GM19351 (cell line): ENCODE results near the gene FCGBP.

Source experiments
- ATAC-seq: cut with Tn5 transposase; IDR thresholded peaks from one replicate; pipeline ENCODE4 v1.9.1; 2021; ENCODE audit warnings: mild to moderate bottlenecking, moderate library complexity; ENCODE audit not compliant: unreplicated experiment

Gene FCGBP

GRCh38 chr19:39949026-39949747, 14.8 kb upstream of the FCGBP start:
- no peak for ATAC-seq

GRCh38 chr19:39946532-39946931, 12.1 kb upstream of the FCGBP start:
- no peak for ATAC-seq

- ATAC-seq = no peak
These were observed 9.2 kb upstream of the FCGBP start for GRCh38 chr19:39943586-39943985.

- no peak for ATAC-seq
These were observed 7.9 kb upstream of the FCGBP start for GRCh38 chr19:39942366-39942730.

- peak; percentile 67 for ATAC-seq
These were observed 7.4 kb upstream of the FCGBP start for GRCh38 chr19:39941615-39942365.

DNA sequence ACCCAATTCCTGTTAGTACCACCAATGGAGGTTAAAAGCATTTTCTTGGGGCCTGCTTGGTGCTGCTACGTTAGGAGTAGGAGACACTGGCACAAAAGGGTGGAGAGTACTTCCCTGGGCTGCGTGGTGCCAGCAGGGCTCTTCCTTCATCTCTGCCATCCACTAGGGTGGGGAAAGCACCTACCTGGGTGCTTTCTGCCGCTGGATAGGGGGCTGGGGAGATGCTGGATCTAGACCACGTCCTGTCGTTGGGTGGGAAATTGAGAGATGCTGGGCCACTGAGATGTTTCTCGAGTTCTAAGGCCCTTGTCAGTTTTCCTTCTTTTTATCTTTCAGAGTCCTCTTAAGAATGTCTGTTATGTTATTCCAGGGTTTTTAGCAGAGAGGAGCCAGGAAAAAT, 6.7 kb upstream of the FCGBP start:
- ATAC-seq = no peak

- ATAC-seq = no peak
These were observed 5.9 kb upstream of the FCGBP start for GRCh38 chr19:39940221-39940833.

DNA sequence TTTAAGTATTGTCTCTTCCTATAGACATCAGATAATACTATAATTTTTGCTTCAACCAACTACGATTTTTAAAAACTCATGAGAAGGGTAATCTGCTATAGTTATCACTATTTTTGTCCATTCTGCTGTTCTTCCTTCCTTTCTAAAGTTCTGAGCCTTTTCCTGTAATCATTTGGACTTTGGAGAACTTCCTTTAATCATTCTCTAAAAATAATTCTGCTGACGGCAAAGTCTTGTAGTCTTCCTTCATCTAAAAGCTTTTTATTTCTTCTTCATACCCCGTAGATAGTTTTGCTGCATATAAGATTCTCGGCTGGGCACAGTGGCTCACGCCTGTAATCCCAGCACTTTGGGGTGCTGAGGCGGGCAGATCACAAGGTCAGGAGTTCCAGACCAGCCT, 5.1 kb upstream of the FCGBP start:
- no peak for ATAC-seq

DNA sequence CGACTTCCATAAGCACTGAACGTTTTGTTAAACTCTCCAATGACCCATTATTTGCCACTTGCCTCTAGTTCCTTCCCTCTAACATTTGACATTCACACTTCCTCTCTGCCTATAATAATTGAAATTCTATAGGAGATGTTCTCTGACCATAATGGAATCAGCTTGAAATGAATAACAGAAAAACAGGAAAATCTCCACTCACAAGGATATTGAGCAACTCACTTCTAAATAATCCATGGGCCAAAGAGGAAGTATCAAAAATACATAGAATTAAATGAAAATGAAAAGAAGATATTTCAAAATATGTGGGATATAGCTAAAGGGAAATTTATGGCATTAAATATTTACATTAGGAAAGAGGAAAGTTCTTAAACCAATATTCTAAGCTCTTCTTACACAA, 3.4 kb upstream of the FCGBP start:
- ATAC-seq = no peak

- ATAC-seq = no peak
These were observed 2.8 kb upstream of the FCGBP start for GRCh38 chr19:39937094-39937720.

DNA sequence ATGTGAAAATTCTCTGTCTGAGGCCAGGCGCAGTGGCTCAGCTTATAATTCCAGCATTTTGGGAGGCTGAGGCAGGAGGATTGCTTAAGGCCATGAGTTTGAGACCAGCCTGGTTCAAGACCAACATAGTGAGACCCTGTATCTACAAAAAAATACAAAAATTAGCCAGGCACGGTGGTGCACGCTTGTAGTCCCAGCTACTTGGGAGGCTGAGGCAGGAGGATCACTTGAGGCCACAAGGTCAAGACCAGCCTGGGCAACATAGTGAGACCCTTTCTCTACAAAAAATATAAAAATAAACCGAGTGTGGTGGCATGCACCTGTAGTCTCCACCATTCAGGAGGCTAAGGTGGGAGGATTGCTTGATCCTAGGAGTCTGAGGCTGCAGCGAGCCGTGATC, 2.2 kb upstream of the FCGBP start:
- ATAC-seq = no peak

GRCh38 chr19:39936020-39936419, 1.6 kb upstream of the FCGBP start:
- ATAC-seq = no peak

DNA sequence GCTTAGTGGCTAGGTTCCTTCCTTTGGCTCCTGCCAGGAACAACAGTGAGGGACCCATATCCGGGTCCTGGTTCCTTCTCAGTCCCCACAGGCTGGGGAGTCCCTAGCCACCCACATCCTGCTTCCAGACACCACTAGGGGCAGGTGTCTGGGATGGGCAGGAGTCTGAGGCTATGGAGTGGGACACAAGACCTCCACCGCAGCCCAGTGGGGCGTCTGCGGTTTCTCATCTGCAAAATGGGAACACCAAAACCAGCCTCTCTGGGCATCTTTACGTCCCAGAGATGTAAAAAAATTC, 879 bp upstream of the FCGBP start:
- ATAC-seq = no peak

DNA sequence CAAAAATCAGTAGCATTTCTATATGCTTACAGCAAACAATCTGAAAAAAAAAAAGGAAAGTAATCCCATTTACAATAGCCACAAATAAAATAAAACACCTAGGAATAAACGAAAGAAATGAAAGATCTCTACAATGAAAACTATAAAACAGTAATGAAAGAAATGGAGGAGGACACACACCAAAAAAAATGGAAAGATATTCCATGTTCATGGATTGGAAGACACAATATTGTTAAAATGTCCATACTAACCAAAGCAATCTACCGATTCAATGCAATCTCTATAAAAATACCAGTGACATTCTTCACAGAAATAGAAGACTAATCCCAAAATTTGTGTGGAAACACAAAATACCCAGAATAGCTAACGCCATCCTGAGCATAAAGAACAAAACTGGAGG, 4.7 kb downstream of the FCGBP start:
- ATAC-seq = no peak

DNA sequence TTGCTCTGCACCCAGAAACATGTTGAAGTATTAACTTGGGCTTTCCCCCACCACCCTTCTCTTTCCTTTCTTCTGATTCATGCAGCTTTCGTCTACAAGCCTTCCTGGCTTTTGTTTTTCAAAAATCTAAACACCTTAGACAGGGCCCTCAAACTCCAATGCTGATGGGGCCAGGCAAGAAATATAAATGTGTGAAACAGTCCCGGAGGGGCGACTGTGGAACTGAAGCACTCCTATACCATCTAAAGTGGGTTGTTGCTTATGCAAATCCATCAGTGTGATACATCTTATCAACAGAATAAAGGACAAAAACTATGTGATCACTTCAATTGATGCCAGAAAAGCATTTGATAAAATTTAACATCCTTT, 6.1 kb downstream of the FCGBP start:
- no peak for ATAC-seq

DNA sequence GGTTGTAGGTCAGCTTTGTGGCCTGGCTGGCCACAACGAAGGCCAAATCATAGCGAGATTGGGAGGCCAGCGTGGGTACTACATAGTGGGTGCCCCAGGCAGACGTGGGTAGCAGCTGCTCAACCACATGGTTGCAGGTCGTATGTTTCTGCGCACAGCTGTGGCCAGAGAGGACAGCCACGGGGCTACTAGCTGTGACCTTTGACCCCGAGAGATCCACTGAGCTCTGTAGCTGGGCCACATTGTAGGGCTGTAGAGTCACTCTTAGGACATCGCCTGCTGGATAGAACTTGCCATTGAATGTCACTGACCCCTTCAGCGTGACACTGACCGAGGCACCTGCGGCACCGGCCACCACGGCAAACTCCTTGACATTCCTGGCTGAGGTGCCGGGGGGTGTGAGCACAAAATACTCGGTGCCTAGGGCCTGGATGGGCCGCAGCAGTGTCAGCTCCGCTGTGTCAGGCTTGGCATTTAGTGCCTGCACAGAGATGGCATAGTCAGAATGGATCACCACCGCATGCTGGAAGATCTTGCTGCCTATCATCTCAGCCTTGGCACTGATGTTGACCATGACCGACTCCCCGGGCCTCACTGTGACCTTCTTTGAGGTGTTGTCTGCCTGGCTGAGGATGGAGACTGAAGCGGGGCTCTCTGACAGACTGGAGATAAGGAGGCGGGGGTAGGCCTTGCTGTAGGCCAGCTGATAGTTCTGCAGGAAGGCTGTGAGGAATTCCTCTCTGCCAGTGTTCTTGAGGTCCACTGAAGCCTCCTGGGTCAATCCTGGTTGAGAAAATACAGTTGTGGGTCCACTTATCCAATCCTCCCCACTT, 6.7 kb downstream of the FCGBP start:
- no peak for ATAC-seq

DNA sequence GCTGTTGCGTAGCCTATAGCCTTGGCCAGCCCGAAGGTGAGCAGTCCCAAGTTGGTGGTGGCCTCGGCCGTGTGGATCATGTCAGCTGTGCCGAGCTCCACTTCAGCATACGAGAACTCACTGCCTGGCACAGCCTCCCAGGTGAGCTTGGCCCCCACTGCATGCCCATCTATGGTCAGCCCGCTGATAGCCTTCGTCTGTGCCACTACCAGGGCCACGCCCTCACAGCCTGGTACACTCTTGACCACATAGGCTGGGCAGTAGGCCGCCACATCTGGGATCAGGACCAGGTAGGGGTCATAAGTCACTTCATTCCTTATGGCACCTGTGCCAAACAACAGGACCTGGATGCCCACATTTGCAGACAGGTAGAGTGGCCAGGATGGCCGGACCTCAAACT, 7.4 kb downstream of the FCGBP start:
- ATAC-seq = no peak

- ATAC-seq = no peak
These were observed 8.2 kb downstream of the FCGBP start for GRCh38 chr19:39926170-39926760.

- ATAC-seq = no peak
These were observed 9.5 kb downstream of the FCGBP start for GRCh38 chr19:39924952-39925351.

DNA sequence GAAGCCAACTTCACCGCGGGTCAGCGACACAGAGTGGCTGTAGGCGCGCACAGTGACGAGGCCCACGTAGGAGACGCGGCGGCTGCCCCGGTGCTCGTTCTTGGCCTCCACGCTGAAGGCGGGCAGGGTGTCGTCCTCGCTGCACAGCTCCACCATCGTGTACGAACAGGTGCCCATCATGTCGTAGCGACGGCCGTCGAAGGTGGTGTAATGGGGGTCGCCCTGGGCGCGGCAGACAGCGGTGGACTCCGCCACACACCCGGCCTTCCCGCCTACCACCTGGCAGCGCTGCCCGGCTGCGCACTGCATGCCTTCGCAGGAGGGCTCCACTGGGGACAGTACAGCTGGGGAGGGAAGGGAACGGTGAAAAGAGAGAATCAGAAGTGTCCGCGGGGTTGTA, 10.0 kb downstream of the FCGBP start:
- ATAC-seq = no peak

GRCh38 chr19:39923862-39924261, 10.6 kb downstream of the FCGBP start:
- ATAC-seq = no peak
